ENCODE measurements around the gene ZCCHC14.

DNA sequence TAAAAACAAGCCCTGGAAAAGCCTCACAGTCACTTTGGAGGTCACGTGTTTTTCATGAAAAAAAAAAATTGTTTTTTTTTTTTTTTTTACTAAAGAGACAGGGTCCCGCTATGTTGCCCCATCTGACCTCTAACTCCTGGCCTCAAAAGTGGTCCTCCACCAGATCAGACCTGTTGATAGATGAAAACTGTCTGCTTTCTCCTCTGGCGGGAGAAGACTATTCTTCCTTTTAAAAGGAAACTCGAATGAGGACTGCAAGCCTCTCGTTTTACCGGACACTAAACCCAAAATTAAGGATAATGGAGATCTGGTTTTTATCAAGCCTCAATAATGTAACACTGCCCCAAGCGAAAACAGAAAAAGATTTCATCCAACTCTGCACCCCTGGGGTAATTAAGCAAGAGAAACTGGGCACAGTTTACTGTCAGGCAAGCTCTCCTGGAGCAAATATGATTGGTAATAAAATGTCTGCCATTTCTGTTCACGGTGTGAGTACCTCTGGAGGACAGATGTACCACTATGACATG lies 25.8 kb downstream of the ZCCHC14 start:
- TF ChIP-seq, protein P1, sequence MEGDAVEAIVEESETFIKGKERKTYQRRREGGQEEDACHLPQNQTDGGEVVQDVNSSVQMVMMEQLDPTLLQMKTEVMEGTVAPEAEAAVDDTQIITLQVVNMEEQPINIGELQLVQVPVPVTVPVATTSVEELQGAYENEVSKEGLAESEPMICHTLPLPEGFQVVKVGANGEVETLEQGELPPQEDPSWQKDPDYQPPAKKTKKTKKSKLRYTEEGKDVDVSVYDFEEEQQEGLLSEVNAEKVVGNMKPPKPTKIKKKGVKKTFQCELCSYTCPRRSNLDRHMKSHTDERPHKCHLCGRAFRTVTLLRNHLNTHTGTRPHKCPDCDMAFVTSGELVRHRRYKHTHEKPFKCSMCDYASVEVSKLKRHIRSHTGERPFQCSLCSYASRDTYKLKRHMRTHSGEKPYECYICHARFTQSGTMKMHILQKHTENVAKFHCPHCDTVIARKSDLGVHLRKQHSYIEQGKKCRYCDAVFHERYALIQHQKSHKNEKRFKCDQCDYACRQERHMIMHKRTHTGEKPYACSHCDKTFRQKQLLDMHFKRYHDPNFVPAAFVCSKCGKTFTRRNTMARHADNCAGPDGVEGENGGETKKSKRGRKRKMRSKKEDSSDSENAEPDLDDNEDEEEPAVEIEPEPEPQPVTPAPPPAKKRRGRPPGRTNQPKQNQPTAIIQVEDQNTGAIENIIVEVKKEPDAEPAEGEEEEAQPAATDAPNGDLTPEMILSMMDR (IDR thresholded peaks at IDR 0.05; ENCODE audit: insufficient read depth, low read depth, low read length): no peak
- no peak for TF ChIP-seq EZH2 (IDR thresholded peaks at IDR 0.05; ENCODE audit: insufficient read depth, low read length)
